Tibial nerve (tissue), 3 donors: ENCODE data around the gene PAIP2.

ENCODE experiments used
- POLR2A ChIP-seq, 2 donors: fragments of 450-650 bp; IDR thresholded peaks; one replicate each; pipeline ENCODE4 v1.6.1; 2017; ENCODE audit warnings: antibody characterized with exemption in 2 of 2, mild to moderate bottlenecking in 2 of 2, moderate library complexity in 2 of 2
- TF ChIP-seq, protein P1 (sequence below), 5 experiments: fragments of 200-600 bp in 3 of 5; fragments of 450-650 bp in 2 of 5; sonication (generic) in 3 of 5; IDR thresholded peaks; one replicate each; pipeline ENCODE4 v1.5.1; 2016 to 2019; ENCODE audit warnings: antibody characterized with exemption in 5 of 5, mild to moderate bottlenecking in 3 of 5, moderate library complexity in 2 of 5

DNA sequence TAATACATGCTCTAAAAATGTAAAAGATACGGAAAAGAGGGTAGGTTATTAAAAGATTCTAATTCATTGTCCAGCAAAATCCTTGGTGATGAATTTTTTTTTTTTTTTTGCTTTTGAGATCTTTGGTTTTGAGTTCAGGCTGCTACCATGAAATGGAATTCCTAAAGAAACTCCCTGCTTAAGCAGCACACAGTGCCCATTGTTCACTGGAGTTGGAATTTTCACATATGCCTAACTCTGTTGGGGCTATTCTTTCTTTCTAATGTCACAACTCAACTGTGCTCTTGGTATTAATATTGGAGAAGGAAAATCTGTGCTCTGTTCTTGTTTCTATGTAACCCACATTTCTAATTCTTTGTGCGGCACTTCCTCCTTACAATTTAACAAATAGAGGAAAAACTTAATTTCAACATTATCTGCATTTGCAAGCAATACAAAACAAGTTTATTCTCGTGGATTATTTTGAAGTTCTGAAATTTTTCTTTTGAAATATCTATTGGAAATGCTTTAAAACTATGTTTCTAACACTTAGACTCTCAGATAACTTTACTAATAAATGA, 26.5 kb upstream of the PAIP2 start:
- TF ChIP-seq, protein P1, sequence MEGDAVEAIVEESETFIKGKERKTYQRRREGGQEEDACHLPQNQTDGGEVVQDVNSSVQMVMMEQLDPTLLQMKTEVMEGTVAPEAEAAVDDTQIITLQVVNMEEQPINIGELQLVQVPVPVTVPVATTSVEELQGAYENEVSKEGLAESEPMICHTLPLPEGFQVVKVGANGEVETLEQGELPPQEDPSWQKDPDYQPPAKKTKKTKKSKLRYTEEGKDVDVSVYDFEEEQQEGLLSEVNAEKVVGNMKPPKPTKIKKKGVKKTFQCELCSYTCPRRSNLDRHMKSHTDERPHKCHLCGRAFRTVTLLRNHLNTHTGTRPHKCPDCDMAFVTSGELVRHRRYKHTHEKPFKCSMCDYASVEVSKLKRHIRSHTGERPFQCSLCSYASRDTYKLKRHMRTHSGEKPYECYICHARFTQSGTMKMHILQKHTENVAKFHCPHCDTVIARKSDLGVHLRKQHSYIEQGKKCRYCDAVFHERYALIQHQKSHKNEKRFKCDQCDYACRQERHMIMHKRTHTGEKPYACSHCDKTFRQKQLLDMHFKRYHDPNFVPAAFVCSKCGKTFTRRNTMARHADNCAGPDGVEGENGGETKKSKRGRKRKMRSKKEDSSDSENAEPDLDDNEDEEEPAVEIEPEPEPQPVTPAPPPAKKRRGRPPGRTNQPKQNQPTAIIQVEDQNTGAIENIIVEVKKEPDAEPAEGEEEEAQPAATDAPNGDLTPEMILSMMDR (IDR thresholded peaks at IDR 0.05): no peak
- no peak for TF ChIP-seq POLR2A (IDR thresholded peaks at IDR 0.05)
